ENCODE measurements around the gene TPST2.

TPST2 gene

GRCh38 chr22:26496456-26496855, 93.5 kb downstream of the TPST2 start:
- no peak for DNase-seq (ENCODE audit: low read depth in 2 of 2)

DNA sequence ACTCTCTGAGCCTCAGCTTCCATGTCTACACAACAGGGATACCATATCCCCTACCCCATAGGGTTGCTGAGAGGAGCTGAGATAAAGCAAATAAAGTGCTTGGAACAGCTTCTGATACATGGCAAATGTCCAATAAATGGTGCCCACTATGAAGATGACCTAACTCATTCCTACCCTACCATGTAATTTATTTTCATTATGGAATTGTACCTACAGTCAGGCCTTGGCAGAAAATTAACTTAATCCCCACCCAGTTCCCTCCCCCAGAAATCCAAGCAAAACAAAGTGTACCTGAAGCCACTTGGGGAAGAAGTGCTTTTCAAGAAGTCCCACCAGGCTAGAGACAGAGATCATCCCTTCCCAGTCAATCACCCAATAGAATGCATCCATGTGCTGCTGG, 95.4 kb downstream of the TPST2 start:
- no peak for DNase-seq (ENCODE audit: low read depth in 2 of 2)

DNA sequence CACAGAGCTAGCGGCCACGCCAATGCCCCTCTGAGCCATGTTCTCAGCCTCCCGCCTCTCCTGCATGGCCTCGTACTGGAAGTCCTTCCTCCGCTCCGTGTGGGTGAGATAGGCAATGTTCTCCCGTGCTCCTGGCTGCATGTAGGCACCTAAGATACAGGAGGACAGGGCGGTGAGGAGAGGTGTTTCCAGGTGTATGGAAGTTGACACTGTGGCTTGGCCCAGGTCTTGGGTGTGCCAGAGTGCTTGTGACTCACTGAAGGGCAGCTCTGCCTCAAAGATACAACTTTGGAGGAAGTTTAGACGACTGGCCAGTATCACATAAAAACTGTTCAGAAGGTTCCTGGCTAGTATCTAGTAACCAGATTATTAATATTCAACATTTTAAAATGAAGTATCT, 97.7 kb downstream of the TPST2 start:
- DNase-seq (ENCODE audit: low read depth in 2 of 2) = no peak

GRCh38 chr22:26489447-26490036, 100.4 kb downstream of the TPST2 start:
- no peak for DNase-seq (ENCODE audit: low read depth in 2 of 2)

GRCh38 chr22:26487996-26488395, 101.9 kb downstream of the TPST2 start:
- DNase-seq (ENCODE audit: low read depth in 2 of 2) = no peak

- DNase-seq (ENCODE audit: low read depth in 2 of 2) = no peak
These were observed 103.5 kb downstream of the TPST2 start for GRCh38 chr22:26486394-26486793.

DNA sequence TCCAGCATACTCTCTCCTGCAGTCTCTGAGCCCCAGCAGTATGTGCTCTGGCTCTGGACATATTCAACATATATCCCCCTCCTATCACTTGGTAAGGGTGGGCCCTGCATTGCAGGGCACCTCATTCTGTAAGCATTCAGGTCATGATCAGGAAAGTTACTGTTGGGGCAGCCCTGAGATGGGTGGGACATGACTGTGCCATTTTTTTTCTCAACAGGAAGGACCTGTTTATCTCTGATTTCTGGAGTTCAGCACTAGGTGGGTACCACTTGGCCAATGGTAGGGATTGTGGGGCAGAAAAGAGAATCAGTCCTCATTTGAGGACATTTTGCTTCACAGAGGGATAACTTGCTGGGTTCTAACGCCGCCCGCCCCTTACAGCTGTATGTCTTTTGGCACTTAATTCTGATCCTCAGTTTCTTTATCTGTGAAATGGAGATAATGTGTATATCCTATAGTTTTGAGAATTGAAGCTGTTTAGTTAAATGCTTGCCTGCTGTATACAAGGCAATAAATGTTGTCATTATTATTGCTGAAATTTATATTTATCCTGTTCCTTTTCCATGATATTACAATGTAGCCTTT, 104.0 kb downstream of the TPST2 start:
- no peak for DNase-seq (ENCODE audit: low read depth in 2 of 2)

DNA sequence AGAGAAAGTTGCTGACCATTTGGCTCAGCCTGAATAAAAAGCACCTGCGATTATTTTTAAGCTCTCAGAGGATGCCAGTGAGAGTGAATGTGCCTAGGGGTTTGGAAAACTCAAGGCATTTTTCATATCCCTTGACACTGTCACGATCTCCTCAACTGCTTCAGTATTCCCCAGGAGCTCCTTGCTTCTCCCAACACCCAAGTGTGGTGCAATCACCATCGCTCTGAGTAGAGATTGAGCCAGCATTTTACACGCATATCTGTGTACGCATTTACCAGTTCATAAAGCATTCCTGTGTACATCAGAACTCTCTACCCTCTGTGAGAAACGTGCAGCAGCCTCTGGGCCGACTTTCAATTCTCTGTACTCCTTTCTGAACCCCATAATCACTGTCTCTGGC, 104.9 kb downstream of the TPST2 start:
- DNase-seq (ENCODE audit: low read depth in 2 of 2) = no peak

- no peak for DNase-seq (ENCODE audit: low read depth in 2 of 2)
These were observed 105.6 kb downstream of the TPST2 start for GRCh38 chr22:26484360-26484706.

DNA sequence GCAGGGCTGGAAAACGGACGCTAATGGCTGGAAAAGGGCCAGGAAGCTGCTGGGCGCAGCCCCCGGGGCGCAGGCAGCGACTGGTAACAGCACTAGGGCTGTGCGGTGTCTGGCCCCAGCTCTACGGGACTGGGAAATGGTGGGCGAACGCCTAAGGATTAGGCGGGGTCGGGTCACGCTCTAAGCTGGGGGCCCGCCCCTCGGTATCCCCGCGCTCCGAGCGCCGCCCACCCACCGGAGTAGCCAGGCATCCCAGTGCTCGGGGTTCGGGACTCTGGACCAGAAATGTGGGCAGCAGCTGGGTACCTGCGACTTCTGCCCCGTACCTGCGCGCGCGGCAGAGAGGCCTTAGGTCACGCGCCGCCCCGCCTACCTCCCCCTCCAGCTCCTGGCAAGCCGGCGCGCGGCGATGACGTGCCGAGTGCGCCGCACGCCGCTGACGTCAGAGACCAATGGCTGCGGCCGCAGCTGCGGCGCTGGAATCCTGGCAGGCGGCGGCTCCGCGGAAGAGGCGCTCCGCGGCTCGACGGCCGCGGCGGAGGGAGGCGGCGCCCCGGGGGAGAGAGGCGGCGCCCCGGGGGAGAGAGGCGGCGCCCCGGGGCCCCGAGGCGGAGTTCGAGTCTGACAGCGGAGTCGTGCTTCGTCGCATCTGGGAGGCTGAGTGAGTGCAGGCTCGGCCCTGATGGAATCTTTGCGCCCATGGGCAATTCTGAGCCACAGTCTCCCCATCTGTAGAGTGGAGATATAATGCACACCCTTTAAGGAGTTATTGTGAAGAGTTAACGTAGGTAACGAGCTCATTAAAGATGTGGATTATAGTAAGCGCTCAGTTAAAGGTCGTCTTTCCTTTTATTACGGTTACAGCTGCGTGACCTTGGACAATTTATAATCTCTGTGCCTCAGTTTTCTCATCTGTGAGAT, 106.2 kb downstream of the TPST2 start, which contains the start of the genes HPS4 and SRRD:
TSS of gene HPS4 (minus strand) at position 345 of the 921 bp plus-strand sequence. CDS start 2,021 bp downstream, outside the sequence.
TSS of gene SRRD (plus strand) at position 439 of the 921 bp plus-strand sequence. CDS start at position 453, 14 bp downstream.
- peak; percentile 87 for DNase-seq (ENCODE audit: low read depth in 2 of 2)

- no peak for DNase-seq (ENCODE audit: low read depth in 2 of 2)
These were observed 106.9 kb downstream of the TPST2 start for GRCh38 chr22:26483043-26483438.

DNA sequence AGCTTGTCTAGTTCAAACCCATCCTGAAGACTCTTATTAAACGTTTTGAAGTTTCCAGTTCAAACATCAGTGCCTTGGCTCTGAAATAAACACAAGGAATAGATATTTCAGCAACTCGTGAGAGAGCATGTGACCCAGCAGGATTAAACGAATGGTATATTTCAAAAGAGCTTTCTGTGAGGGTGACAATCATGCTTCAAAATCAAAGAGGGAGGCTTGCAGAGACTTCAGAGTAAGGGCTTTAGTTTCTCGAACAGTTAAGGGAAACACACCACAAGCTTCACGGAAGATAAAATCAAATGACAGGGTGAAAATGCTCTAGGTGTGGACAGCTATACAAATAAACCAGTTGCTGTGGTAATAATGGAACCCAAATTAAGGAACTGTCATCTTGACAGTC, 107.8 kb downstream of the TPST2 start:
- DNase-seq (ENCODE audit: low read depth in 2 of 2) = no peak

DNA sequence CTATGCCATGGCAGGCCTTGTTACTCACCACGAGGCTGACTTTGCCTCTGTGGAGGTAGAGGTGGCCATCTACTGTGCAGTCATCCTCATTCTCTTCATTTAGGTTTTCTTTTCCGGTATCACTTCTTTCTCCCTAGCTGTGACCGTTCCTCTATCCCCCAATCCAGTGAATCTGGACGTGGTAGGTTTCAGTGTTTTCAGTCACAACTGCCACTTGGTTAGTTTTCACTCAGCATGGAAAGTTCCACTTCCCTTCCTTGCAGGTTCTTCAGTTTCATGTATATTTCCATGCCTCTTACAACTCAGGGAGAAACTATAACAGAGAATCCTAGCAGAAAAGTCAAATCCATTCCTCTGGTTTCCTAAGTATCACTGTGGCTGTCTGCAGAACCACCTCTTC, 108.2 kb downstream of the TPST2 start:
- DNase-seq (ENCODE audit: low read depth in 2 of 2) = no peak

DNA sequence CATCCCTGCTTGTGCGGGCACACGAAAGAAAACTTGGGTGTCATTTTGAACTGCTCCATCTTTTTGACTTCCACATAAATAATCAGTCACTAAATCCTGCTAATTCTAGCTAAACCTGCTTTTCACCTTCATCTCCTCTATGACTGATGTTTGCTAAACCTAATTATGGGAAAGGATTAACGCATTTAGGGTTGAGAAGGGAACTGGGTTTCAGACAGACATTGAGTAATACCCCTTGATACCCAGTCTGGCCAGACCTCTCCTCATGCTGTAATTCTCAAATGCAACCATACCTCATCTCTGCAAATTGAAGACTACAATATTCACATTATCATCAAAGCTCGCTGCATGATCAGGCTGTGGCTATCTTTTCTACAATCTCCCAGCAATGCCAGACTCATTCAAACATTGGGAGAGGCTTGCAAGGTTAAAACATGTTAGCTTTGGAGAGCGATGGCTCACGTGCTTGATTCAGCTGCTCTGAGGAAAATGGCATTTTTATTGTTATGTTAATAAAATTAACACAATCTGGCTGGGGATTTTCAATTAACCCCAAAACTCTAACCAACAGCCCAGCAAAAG, 108.7 kb downstream of the TPST2 start:
- no peak for DNase-seq (ENCODE audit: low read depth in 2 of 2)

DNA sequence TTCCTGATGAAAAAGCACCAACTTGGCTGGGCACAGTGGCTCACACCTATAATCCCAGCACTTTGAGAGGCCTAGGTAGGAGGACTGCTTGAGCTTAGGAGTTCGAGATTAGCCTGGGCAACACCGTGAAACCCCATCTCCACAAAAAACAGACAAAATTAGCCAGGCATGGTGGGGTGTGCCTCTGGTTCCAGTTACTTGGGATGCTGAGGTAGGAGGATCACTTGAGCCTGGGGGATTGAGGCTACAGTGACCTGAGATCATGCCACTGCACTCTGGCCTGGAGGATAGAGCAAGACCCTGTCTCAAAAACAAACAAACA, 109.4 kb downstream of the TPST2 start:
- no peak for DNase-seq (ENCODE audit: low read depth in 2 of 2)

- no peak for DNase-seq (ENCODE audit: low read depth in 2 of 2)
These were observed 109.9 kb downstream of the TPST2 start for GRCh38 chr22:26479792-26480610.

GRCh38 chr22:26479043-26479791, 110.7 kb downstream of the TPST2 start:
- DNase-seq (ENCODE audit: low read depth in 2 of 2) = no peak

- DNase-seq (ENCODE audit: low read depth in 2 of 2) = no peak
These were observed 112.6 kb downstream of the TPST2 start for GRCh38 chr22:26477341-26477731.

GRCh38 chr22:26476705-26477340, 113.1 kb downstream of the TPST2 start:
- no peak for DNase-seq (ENCODE audit: low read depth in 2 of 2)

DNA sequence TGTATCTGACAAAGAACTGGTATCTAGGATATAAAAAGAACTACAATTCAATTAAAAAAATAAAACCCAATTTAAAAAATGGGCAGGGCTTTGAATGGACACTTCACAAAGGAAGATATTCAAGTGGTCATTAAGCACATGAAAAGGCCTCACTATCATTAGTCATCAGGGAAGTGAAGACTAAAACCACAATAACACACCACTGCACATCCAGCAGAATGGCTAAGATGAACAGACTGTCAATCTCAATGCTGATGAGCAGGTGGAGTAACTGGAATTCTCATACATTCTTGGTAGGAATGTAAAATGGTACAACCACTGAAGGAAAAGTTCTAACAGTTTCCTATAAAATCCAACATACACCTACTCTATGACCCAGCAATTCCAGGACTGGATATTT, 115.2 kb downstream of the TPST2 start:
- DNase-seq (ENCODE audit: low read depth in 2 of 2) = no peak

All from stimulated activated CD8-positive, alpha-beta memory T cell treated with anti-CD3 and anti-CD28 coated beads, Interleukin-2, amount 100 ng/mL, for 1 hour (primary cell).